GM19467 (cell line): ENCODE measurements around the gene ACACB.
"Not testable (repeated sequence)": the region's sequence is repeated elsewhere in the genome, so short reads cannot be mapped to it uniquely, and the experiment has no call there.

ENCODE experiments used
- ATAC-seq: cut with Tn5 transposase; IDR thresholded peaks from one replicate; pipeline ENCODE4 v1.9.1; 2021; ENCODE audit warnings: mild to moderate bottlenecking, moderate library complexity; ENCODE audit not compliant: unreplicated experiment

The ACACB gene

GRCh38 chr12:109170324-109170723 lies 53.9 kb downstream of the ACACB start:
- ATAC-seq: no peak

- ATAC-seq: not testable (repeated sequence)
These were observed 56.4 kb downstream of the ACACB start for GRCh38 chr12:109172787-109173186.

- no peak for ATAC-seq
These were observed 57.3 kb downstream of the ACACB start for GRCh38 chr12:109173443-109174240.

DNA sequence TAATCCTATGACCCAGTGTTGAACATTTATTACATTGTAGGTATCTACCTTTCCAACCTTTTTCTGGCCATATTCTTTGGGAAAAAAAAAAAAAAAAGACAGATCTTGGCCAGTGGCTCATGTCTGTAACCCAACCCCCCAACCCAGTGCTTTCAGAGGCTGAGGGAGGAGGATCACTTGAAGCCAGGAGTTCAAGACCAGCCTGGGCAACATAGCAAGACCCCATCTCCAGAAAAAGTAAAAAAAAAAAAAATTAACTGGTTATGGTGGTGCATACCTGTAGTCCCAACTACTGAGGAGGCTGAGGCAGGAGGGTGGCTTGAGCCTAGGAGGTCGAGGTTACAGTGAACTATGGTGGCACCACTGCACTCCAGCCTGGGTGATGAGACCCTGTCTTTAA lies 58.1 kb downstream of the ACACB start:
- no peak for ATAC-seq

DNA sequence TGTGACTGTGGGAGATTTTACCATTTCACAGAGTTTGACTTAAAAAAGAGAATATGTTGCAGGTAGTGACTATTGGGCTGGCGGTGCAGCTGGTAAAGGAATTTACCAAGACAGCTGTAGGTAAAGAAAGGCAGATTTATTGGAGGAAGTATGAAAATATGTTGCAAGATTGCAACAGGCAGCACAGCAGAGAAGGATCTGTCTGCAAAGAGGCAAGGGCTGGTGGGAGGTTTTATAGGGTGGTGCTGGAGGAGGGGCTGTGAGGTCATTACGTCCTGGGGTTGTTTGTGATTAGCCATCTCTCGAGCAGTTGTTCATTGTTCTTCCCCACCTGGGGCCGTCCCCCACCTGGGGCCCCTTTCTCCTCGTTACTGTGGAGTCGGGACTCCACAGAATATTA lies 62.1 kb downstream of the ACACB start:
- no peak for ATAC-seq

DNA sequence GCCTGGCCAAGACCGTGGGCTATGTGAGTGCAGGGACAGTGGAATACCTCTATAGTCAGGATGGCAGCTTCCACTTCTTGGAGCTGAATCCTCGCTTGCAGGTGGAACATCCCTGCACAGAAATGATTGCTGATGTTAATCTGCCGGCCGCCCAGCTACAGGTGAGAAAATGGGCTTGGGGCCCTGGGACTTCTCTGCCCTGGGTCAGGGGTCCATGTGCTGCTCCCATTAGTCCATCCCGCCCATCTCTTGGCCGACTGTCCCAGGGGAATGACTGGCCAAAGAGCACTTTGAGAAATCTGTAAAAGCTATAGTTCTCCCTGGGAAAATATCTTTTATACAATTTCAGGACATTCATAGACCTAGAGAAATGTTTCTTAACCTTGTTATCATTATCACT lies 63.5 kb downstream of the ACACB start:
- ATAC-seq: no peak

- no peak for ATAC-seq
These were observed 65.9 kb downstream of the ACACB start for GRCh38 chr12:109182041-109182839.

DNA sequence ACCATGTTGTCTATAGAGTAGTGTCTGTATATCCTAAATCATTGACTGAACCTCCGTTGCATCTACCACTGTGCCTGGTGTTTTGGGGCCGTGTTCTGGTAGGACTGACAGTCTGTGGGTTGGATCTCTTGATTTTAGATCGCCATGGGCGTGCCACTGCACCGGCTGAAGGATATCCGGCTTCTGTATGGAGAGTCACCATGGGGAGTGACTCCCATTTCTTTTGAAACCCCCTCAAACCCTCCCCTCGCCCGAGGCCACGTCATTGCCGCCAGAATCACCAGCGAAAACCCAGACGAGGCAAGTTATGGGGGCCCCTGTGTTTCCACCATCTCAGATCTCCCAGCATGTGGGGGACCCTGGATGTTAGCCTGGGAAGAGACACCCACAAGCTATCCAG lies 69.1 kb downstream of the ACACB start:
- ATAC-seq: no peak

GRCh38 chr12:109186993-109187653 lies 70.7 kb downstream of the ACACB start:
- no peak for ATAC-seq

GRCh38 chr12:109188108-109188712 lies 71.8 kb downstream of the ACACB start:
- ATAC-seq: no peak

- no peak for ATAC-seq
These were observed 72.9 kb downstream of the ACACB start for GRCh38 chr12:109189291-109189690.

DNA sequence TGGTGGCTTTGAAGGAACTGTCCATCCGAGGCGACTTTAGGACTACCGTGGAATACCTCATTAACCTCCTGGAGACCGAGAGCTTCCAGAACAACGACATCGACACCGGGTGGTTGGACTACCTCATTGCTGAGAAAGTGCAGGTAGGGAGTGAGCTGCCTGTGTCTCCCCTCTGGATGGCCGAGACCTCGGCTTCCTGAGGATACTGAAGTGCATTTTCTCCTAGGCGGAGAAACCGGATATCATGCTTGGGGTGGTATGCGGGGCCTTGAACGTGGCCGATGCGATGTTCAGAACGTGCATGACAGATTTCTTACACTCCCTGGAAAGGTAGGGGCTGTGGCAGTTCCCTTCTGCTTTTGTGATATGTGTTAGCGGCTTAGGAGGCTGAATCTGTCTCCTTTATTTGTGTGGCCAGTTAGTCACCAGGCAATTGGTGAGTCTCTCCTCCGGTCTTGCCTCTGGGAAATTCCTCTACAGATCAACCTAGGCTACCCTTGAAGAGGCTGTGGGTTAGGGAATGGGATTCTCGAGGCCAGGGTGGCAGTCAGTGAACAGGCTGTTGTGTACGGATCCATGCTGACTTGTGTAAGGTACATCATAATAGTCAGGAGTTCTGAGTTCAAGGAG lies 75.3 kb downstream of the ACACB start:
- ATAC-seq: no peak

- no peak for ATAC-seq
These were observed 76.0 kb downstream of the ACACB start for GRCh38 chr12:109192358-109192757.

- no peak for ATAC-seq
These were observed 77.5 kb downstream of the ACACB start for GRCh38 chr12:109193896-109194295.

- no peak for ATAC-seq
These were observed 79.9 kb downstream of the ACACB start for GRCh38 chr12:109196332-109196731.

DNA sequence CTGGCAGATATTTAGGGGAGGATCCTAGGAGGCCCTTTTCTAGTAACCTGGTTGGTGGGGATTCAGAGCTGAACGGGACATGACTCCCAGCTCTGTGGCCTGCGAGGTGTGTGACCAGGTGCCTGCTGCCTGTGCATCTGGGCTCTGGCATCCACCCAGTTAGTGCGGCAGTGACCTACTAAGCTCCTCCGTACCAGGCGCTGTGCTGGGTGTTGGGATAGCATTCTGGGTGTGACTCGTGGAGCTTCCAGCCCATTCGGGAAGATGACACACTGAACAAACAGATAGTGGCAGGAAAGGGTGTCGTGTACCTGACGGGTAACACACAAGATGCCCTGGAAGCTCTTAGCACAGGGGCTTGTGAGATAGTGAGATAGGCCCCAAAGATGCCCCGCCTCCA lies 80.9 kb downstream of the ACACB start:
- no peak for ATAC-seq

GRCh38 chr12:109199324-109199723 lies 82.9 kb downstream of the ACACB start:
- no peak for ATAC-seq

GRCh38 chr12:109200825-109201495 lies 84.6 kb downstream of the ACACB start:
- no peak for ATAC-seq

GRCh38 chr12:109201496-109201885 lies 85.1 kb downstream of the ACACB start:
- ATAC-seq: no peak

DNA sequence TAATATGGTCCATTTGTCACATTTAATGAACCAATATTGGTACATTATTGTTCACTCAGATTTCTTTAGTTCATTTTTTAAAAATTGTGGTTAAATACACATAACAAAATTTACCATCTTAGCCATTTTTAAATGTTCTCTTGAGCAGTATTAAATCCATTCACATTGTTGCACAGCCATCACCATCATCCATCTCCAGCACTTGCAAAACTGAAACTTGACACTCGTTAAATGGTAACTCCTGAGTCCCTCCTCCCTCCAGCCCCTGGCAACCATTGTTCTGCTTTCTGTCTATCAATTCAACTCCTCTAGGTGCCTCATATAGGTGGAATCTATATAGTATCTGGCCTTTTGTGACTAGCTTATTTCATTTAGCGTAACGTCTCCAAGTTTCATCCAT lies 86.4 kb downstream of the ACACB start:
- no peak for ATAC-seq
